SK-N-SH (cell line): ENCODE measurements around the gene PRKCH.

Experiments used
- EZH2phosphoT487 ChIP-seq: fragments of 200-600 bp; sonication (generic); IDR thresholded peaks from 2 replicates; pipeline ENCODE4 v1.6.1; 2017; ENCODE audit warnings: low read depth, mixed run types, mild to moderate bottlenecking, antibody characterized with exemption, moderate library complexity, borderline replicate concordance
- POLR2AphosphoS5 ChIP-seq: IDR thresholded peaks from 2 replicates; pipeline ENCODE4 v1.6.1; 2012; ENCODE audit warnings: low read depth, low read length
- SMC3 ChIP-seq: IDR thresholded peaks from 2 replicates; pipeline ENCODE4 v1.6.1; 2012; ENCODE audit warnings: low read depth, low read length, improper control_type of control experiment
- TF ChIP-seq, protein P1 (sequence below): fragments of 200-600 bp; sonication (generic); IDR thresholded peaks from 2 replicates; pipeline ENCODE4 v1.6.1; 2017; ENCODE audit warnings: antibody characterized with exemption, mild to moderate bottlenecking, moderate library complexity
- TF ChIP-seq, protein P2 (sequence below): IDR thresholded peaks from 2 replicates; pipeline ENCODE4 v1.6.1; 2012; ENCODE audit warnings: mild to moderate bottlenecking, low read depth, low read length, moderate library complexity

DNA sequence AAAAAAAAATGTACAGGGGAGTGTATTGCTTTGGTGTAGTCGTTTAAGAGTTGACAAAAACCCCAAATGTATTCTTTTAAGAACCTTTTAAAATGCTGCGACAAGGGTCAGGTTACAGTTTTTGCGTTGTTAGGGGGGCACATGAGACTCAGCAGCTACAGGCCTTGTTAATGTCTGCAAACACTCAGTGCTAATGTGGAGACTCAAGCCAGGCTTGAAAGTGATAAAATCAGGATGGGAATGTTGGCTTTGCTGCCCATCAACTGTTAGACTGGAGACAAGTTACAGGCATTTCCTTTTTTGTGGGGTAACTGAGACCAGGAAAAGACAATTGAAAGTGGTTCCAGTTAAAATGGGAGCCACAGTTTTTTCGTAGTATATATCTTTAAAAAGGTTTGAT, 84.8 kb downstream of the PRKCH start:
- TF ChIP-seq POLR2AphosphoS5, result no peak
- no peak for TF ChIP-seq SMC3
- TF ChIP-seq EZH2phosphoT487, result no peak
- TF ChIP-seq, protein P1, sequence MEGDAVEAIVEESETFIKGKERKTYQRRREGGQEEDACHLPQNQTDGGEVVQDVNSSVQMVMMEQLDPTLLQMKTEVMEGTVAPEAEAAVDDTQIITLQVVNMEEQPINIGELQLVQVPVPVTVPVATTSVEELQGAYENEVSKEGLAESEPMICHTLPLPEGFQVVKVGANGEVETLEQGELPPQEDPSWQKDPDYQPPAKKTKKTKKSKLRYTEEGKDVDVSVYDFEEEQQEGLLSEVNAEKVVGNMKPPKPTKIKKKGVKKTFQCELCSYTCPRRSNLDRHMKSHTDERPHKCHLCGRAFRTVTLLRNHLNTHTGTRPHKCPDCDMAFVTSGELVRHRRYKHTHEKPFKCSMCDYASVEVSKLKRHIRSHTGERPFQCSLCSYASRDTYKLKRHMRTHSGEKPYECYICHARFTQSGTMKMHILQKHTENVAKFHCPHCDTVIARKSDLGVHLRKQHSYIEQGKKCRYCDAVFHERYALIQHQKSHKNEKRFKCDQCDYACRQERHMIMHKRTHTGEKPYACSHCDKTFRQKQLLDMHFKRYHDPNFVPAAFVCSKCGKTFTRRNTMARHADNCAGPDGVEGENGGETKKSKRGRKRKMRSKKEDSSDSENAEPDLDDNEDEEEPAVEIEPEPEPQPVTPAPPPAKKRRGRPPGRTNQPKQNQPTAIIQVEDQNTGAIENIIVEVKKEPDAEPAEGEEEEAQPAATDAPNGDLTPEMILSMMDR, result no peak
- TF ChIP-seq, protein P2, sequence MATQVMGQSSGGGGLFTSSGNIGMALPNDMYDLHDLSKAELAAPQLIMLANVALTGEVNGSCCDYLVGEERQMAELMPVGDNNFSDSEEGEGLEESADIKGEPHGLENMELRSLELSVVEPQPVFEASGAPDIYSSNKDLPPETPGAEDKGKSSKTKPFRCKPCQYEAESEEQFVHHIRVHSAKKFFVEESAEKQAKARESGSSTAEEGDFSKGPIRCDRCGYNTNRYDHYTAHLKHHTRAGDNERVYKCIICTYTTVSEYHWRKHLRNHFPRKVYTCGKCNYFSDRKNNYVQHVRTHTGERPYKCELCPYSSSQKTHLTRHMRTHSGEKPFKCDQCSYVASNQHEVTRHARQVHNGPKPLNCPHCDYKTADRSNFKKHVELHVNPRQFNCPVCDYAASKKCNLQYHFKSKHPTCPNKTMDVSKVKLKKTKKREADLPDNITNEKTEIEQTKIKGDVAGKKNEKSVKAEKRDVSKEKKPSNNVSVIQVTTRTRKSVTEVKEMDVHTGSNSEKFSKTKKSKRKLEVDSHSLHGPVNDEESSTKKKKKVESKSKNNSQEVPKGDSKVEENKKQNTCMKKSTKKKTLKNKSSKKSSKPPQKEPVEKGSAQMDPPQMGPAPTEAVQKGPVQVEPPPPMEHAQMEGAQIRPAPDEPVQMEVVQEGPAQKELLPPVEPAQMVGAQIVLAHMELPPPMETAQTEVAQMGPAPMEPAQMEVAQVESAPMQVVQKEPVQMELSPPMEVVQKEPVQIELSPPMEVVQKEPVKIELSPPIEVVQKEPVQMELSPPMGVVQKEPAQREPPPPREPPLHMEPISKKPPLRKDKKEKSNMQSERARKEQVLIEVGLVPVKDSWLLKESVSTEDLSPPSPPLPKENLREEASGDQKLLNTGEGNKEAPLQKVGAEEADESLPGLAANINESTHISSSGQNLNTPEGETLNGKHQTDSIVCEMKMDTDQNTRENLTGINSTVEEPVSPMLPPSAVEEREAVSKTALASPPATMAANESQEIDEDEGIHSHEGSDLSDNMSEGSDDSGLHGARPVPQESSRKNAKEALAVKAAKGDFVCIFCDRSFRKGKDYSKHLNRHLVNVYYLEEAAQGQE, result no peak
